ENCODE data around the gene PET100. TPM values are rescaled to one million over a fixed set of nuclear protein-coding genes. Genes with fewer than 3 reads are reported as not detected.
A peak's percentile ranks its signal among the peaks of the same experiment; 100 is the strongest.

PET100 gene
- total RNA-seq, 4 donors from 2014 or later, result 5.9 to 59.9 (median 6.5) TPM; not detected in 1

DNA sequence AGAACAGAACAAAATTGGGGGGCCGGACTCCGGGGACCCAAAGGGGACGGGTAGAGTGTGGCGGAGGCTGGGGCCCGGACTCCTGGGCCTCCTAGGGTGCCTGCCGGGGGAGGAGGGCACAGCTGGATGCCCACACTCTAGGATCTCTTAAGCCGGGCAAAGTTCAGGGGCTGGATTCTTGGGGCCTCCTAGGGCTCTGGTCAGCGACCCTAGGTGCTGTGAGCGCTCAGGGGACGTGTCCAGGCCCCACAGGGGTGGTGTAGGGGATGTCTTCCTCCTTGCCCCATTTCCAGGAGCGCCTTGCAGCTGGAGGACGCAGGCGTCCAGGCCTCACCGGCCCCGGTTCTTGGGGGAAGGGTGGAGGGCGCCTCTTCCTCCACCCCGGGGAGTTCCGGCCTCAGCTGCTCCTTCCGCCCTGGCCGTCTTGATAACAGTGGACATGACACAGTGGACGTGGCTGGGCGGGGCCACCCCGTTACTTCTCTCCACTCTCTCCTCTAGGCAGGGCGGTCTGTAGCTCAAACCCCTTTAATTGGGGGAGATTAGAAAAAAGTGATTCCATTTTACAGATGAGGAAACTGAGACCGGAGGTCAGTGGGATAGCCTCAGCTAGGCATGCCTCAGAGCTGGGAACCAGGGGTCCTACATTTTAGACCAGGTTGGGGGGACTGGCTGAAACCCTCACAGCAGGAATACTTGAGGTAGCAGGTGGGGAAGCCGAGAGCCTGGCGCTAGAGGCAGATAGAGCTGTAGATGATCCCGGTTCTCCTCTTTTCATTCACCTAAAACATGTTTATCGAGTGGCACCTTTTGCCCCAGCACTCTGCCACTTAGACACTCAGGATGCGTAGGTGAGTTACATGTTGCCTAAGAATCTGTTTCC lies 8.0 kb downstream of the PET100 start:
- H3K4me1 ChIP-seq, result no peaks in the 10 kb centered on the region
- peaks cover 10 to 20% of the 10 kb centered on the region in 2 donors for H3K27me3 ChIP-seq
- no peak overlapping the region for H3K27ac ChIP-seq
- intact Hi-C loops (cut with DNase I; ENCODE audit: low total_unique reads), result no loop called here
- DNase-seq, result no peak
- TF ChIP-seq, protein P1, sequence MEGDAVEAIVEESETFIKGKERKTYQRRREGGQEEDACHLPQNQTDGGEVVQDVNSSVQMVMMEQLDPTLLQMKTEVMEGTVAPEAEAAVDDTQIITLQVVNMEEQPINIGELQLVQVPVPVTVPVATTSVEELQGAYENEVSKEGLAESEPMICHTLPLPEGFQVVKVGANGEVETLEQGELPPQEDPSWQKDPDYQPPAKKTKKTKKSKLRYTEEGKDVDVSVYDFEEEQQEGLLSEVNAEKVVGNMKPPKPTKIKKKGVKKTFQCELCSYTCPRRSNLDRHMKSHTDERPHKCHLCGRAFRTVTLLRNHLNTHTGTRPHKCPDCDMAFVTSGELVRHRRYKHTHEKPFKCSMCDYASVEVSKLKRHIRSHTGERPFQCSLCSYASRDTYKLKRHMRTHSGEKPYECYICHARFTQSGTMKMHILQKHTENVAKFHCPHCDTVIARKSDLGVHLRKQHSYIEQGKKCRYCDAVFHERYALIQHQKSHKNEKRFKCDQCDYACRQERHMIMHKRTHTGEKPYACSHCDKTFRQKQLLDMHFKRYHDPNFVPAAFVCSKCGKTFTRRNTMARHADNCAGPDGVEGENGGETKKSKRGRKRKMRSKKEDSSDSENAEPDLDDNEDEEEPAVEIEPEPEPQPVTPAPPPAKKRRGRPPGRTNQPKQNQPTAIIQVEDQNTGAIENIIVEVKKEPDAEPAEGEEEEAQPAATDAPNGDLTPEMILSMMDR (IDR thresholded peaks at IDR 0.05), result no peak
- no peak for TF ChIP-seq POLR2A (IDR thresholded peaks at IDR 0.05)
- no peaks in the 10 kb centered on the region for H3K9me3 ChIP-seq
- no peaks in the 10 kb centered on the region for H3K36me3 ChIP-seq
- peak overlapping the region in 1 of 2 donors; percentile 31 for H3K4me3 ChIP-seq

DNA sequence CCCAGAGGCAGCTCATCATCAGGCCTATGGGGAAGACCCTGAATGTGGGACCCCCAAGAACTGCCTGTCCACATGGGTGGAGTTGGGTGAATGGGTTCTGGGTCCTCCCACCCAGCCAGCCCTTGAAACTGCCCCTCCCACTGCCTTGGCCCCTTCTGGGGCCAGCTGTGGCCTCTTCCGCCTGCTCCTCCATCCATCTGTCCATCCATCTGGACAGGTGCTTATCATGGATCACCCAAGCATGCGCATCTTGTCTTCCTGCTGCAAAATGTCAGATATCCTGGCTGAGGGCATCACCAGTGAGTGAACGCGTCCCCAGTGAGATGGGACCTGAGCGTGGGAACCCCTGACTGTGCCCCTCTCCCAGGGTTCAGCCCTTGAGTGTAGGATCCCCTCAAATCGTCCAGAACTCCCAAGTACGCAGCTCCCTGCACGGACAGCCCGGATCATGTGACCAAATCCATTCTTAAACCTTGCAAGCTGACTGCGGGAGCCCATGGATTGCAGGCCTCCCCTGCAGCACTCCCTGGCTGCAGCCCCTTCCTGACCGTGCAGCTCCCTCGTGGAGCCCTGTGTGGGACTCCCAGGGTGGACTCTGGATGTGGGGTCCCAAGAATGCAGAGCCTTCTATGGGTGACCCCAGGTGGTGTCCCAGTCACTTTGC lies 9.3 kb downstream of the PET100 start:
- intact Hi-C loops (cut with DNase I; ENCODE audit: low total_unique reads), result no loop called here
- peaks cover 10 to 20% of the 10 kb centered on the region in 2 donors for H3K27me3 ChIP-seq

DNA sequence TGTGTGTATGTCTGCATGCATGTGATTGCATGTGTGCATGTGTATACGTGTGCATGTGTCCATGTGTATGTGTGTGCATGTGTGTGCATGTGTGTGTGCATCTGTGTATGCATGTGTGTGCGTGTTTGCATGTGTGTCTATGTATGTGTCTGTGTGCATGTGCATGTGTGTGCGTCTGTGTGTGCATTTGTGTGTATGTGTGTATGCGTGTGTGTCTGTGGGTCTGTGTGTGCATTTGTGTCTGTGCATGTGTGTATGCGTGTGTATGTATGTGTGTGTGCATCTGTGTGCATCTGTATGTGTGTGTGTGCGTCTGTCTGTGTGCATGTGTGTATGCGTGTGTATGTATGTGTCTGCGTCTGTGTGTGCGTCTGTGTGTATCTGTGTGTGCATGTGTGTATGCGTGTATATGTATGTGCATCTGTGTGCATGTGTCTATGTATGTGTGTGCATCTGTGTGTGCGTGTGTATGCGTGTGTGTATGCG lies 10.3 kb downstream of the PET100 start:
- Histone ChIP-seq H3K27ac (no peak overlapping the region), H3K9me3 (no peaks in the 10 kb centered on the region), H3K36me3 (no peaks in the 10 kb centered on the region), H3K4me3 (no peak overlapping the region), H3K4me1 (no peaks in the 10 kb centered on the region), H3K27me3 (peaks cover 10 to 20% of the 10 kb centered on the region in 2 donors)
- intact Hi-C loops (cut with DNase I; ENCODE audit: low total_unique reads), result no loop called here
- TF ChIP-seq POLR2A (IDR thresholded peaks at IDR 0.05), result no peak
- TF ChIP-seq, protein P1 (IDR thresholded peaks at IDR 0.05), result no peak
- DNase-seq, result no peak

More for the DNA sequence above, 9.3 kb downstream of the PET100 start:
- H3K9me3 ChIP-seq, result no peaks in the 10 kb centered on the region
- H3K4me1 ChIP-seq, result no peaks in the 10 kb centered on the region
- TF ChIP-seq POLR2A (IDR thresholded peaks at IDR 0.05), result no peak
- TF ChIP-seq, protein P1 (IDR thresholded peaks at IDR 0.05), result no peak
- no peak overlapping the region for H3K4me3 ChIP-seq
- no peak overlapping the region for H3K27ac ChIP-seq
- DNase-seq, result no peak
- no peaks in the 10 kb centered on the region for H3K36me3 ChIP-seq

DNA sequence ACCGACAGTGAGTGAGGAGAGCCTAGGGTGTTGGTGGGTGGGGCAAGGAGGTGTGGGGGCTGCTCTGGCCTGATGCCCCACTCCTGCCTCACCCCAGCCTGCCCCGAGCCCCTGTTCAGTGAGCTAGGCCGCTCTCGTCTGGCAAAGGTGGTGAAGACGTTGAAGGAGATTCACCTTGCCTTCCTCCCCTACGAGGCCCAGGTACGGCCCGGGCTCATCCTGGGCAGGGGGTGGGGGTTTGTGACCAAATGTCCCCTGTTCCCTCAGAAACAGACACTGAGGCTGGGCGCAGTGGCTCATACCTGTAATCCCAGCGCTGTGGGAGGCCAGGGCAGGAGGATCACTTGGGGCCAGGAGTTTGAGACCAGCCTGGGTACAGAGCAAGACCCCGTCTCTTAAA lies 11.2 kb downstream of the PET100 start:
- TF ChIP-seq, protein P1 (IDR thresholded peaks at IDR 0.05), result no peak
- no peak for TF ChIP-seq POLR2A (IDR thresholded peaks at IDR 0.05)
- H3K27me3 ChIP-seq, result peaks cover 10 to 20% of the 10 kb centered on the region in 2 donors
- no peak for DNase-seq
- no peaks in the 10 kb centered on the region for H3K36me3 ChIP-seq
- no peaks in the 10 kb centered on the region for H3K9me3 ChIP-seq
- intact Hi-C loops (cut with DNase I; ENCODE audit: low total_unique reads), result no loop called here
- H3K4me3 ChIP-seq, result no peak overlapping the region
- H3K4me1 ChIP-seq, result no peaks in the 10 kb centered on the region
- H3K27ac ChIP-seq, result no peak overlapping the region

Data from uterus (tissue), 4 donors.